Measurements from ENCODE around the gene MST1.
"Not testable (repeated sequence)": the region's sequence is repeated elsewhere in the genome, so short reads cannot be mapped to it uniquely, and the experiment has no call there.

MST1 gene

GRCh38 chr3:49700453-49701128 is 11.3 kb upstream of the MST1 start:
- no peak for DNase-seq (ENCODE audit: low spot score)

- no peak for DNase-seq (ENCODE audit: low spot score)
Observed at GRCh38 chr3:49700014-49700413, 10.7 kb upstream of the MST1 start.

GRCh38 chr3:49699281-49699979 is 10.2 kb upstream of the MST1 start:
- DNase-seq (ENCODE audit: low spot score): no peak

GRCh38 chr3:49695350-49696015 is 6.2 kb upstream of the MST1 start:
- DNase-seq (ENCODE audit: low spot score): not testable (repeated sequence)

- not testable (repeated sequence) for DNase-seq (ENCODE audit: low spot score)
Observed at GRCh38 chr3:49694409-49695070, 5.3 kb upstream of the MST1 start.

GRCh38 chr3:49691481-49691880 is 2.2 kb upstream of the MST1 start:
- DNase-seq (ENCODE audit: low spot score): not testable (repeated sequence)

GRCh38 chr3:49690856-49691255 is 1.6 kb upstream of the MST1 start:
- DNase-seq (ENCODE audit: low spot score): not testable (repeated sequence)

GRCh38 chr3:49689908-49690624 is 792 bp upstream of the MST1 start:
- not testable (repeated sequence) for DNase-seq (ENCODE audit: low spot score)

GRCh38 chr3:49688338-49689045 is 782 bp downstream of the MST1 start:
- not testable (repeated sequence) for DNase-seq (ENCODE audit: low spot score)

GRCh38 chr3:49687424-49687795 is 1.9 kb downstream of the MST1 start:
- not testable (repeated sequence) for DNase-seq (ENCODE audit: low spot score)

GRCh38 chr3:49686769-49687423 is 2.4 kb downstream of the MST1 start:
- not testable (repeated sequence) for DNase-seq (ENCODE audit: low spot score)

- not testable (repeated sequence) for DNase-seq (ENCODE audit: low spot score)
Observed at GRCh38 chr3:49686346-49686745, 2.9 kb downstream of the MST1 start.

- not testable (repeated sequence) for DNase-seq (ENCODE audit: low spot score)
Observed at GRCh38 chr3:49685846-49686245, 3.4 kb downstream of the MST1 start.

- DNase-seq (ENCODE audit: low spot score): not testable (repeated sequence)
Observed at GRCh38 chr3:49685103-49685502, 4.2 kb downstream of the MST1 start.

GRCh38 chr3:49684453-49684852 is 4.8 kb downstream of the MST1 start:
- not testable (repeated sequence) for DNase-seq (ENCODE audit: low spot score)

GRCh38 chr3:49683162-49683561 is 6.1 kb downstream of the MST1 start:
- no peak for DNase-seq (ENCODE audit: low spot score)

- no peak for DNase-seq (ENCODE audit: low spot score)
Observed at GRCh38 chr3:49681543-49681942, 7.7 kb downstream of the MST1 start.

- no peak for DNase-seq (ENCODE audit: low spot score)
Observed at GRCh38 chr3:49681232-49681522, 8.1 kb downstream of the MST1 start.

GRCh38 chr3:49680493-49681231 is 8.6 kb downstream of the MST1 start:
- no peak for DNase-seq (ENCODE audit: low spot score)

- no peak for DNase-seq (ENCODE audit: low spot score)
Observed at GRCh38 chr3:49675912-49676311, 13.4 kb downstream of the MST1 start.

Data from D341Med (cell line).